Neuronal stem cell (in vitro differentiated cells): ENCODE data around the gene NKAIN4.

Source experiments
- DNase-seq: peaks from one replicate; pipeline ENCODE4 v3.0.0-alpha.2; 2013; ENCODE audit warnings: low spot score
- H2AFZ ChIP-seq: one replicate; pipeline ENCODE4 v1.6.1; 2013; ENCODE audit warnings: mild to moderate bottlenecking, low read length, inconsistent platforms
- H2AK5ac ChIP-seq: 2 replicates; pipeline ENCODE4 v1.6.1; 2013; ENCODE audit warnings: low read depth, mild to moderate bottlenecking, inconsistent platforms, low read length, moderate library complexity, mixed read lengths
- H2BK120ac ChIP-seq: 2 replicates; pipeline ENCODE4 v1.6.1; 2013; ENCODE audit warnings: low read depth, mild to moderate bottlenecking, inconsistent platforms, low read length, moderate library complexity, mixed read lengths
- H2BK12ac ChIP-seq: one replicate; pipeline ENCODE4 v1.6.1; 2013; ENCODE audit warnings: low read length, inconsistent platforms
- H2BK15ac ChIP-seq: 2 replicates; pipeline ENCODE4 v1.6.1; 2013; ENCODE audit warnings: mild to moderate bottlenecking, low read length, inconsistent platforms, mixed read lengths
- H2BK5ac ChIP-seq: one replicate; pipeline ENCODE4 v1.6.1; 2013; ENCODE audit warnings: inconsistent platforms, mild to moderate bottlenecking, low read length, moderate library complexity
- H3K14ac ChIP-seq: one replicate; pipeline ENCODE4 v1.6.1; 2013; ENCODE audit warnings: low read length, inconsistent platforms
- H3K18ac ChIP-seq: 2 replicates; pipeline ENCODE4 v1.6.1; 2013; ENCODE audit warnings: low read length, inconsistent platforms
- H3K23ac ChIP-seq: 2 replicates; pipeline ENCODE4 v1.6.1; 2013; ENCODE audit warnings: low read depth, mild to moderate bottlenecking, mixed read lengths, low read length, inconsistent platforms; ENCODE audit not compliant: poor library complexity
- H3K27ac ChIP-seq: replicated peaks from 3 replicates; pipeline ENCODE4 v1.5.1; 2013; ENCODE audit warnings: low read length, inconsistent platforms
- H3K27me3 ChIP-seq, 3 experiments: 2 replicates each; pipeline ENCODE4 v1.6.1; 2013; ENCODE audit warnings: low read length in 3 of 3, mild to moderate bottlenecking in 2 of 3, inconsistent platforms in 1 of 3, low read depth in 1 of 3, mixed read lengths in 1 of 3, moderate library complexity in 1 of 3; ENCODE audit not compliant: control insufficient read depth in 3 of 3, insufficient read depth in 3 of 3
- H3K36me3 ChIP-seq, 2 donors: replicated peaks in 1 of 2; 2 replicates each; pipeline ENCODE4 v1.6.1; 2013; ENCODE audit warnings: low read length in 2 of 2; ENCODE audit not compliant: control insufficient read depth in 2 of 2, insufficient read depth in 2 of 2
- H3K4ac ChIP-seq: 2 replicates; pipeline ENCODE4 v1.6.1; 2013; ENCODE audit warnings: inconsistent platforms, mild to moderate bottlenecking, low read length, moderate library complexity
- H3K4me1 ChIP-seq, 2 donors: 1 replicate in 1 of 2; 2 replicates in 1 of 2; pipeline ENCODE4 v1.6.1; 2013; ENCODE audit warnings: low read length in 2 of 2, low read depth in 1 of 2; ENCODE audit not compliant: control insufficient read depth in 2 of 2, insufficient read depth in 1 of 2
- H3K4me2 ChIP-seq: one replicate; pipeline ENCODE4 v1.6.1; 2013; ENCODE audit warnings: mild to moderate bottlenecking, low read length, inconsistent platforms; ENCODE audit not compliant: insufficient read depth, poor library complexity, severe bottlenecking
- H3K4me3 ChIP-seq, 2 donors: 2 replicates each; pipeline ENCODE4 v1.5.1; 2013; ENCODE audit warnings: low read length in 2 of 2, mild to moderate bottlenecking in 2 of 2, inconsistent platforms in 1 of 2, moderate library complexity in 1 of 2
- H3K79me1 ChIP-seq: one replicate; pipeline ENCODE4 v1.6.1; 2013; ENCODE audit warnings: low read depth, mild to moderate bottlenecking, inconsistent platforms, low read length, moderate library complexity
- H3K9ac ChIP-seq: one replicate; pipeline ENCODE4 v1.6.1; 2013; ENCODE audit warnings: mild to moderate bottlenecking, low read depth, low read length, inconsistent platforms; ENCODE audit not compliant: poor library complexity
- H3K9me3 ChIP-seq, 2 donors: replicated peaks in 1 of 2; 2 replicates each; pipeline versions ENCODE3 to v1.6.1; 2013; ENCODE audit warnings: low read length in 2 of 2, mild to moderate bottlenecking in 2 of 2, inconsistent platforms in 1 of 2, low read depth in 1 of 2, mixed read lengths in 1 of 2, moderate library complexity in 1 of 2; ENCODE audit not compliant: control insufficient read depth in 2 of 2, insufficient read depth in 1 of 2
- H4K8ac ChIP-seq: one replicate; pipeline ENCODE4 v1.6.1; 2013; ENCODE audit warnings: low read depth, mild to moderate bottlenecking, inconsistent platforms, low read length, moderate library complexity
- H4K91ac ChIP-seq: one replicate; pipeline ENCODE4 v1.6.1; 2013; ENCODE audit warnings: low read length, low read depth, mild to moderate bottlenecking, inconsistent platforms; ENCODE audit not compliant: poor library complexity
- WGBS, 2 donors: extraction: QIAGEN DNeasy Blood & Tissue Kit; methylation state at CpG; one replicate each; pipeline ENCODE4 v1.1.7; 2013; ENCODE audit warnings: missing lambda C conversion rate in 2 of 2, mixed read lengths in 1 of 2; ENCODE audit not compliant: insufficient read length in 2 of 2, insufficient replicate concordance in 1 of 2; ENCODE audit errors: extremely low coverage in 2 of 2; 5-methylcytosine and 5-hydroxymethylcytosine counted together

Gene NKAIN4

DNA sequence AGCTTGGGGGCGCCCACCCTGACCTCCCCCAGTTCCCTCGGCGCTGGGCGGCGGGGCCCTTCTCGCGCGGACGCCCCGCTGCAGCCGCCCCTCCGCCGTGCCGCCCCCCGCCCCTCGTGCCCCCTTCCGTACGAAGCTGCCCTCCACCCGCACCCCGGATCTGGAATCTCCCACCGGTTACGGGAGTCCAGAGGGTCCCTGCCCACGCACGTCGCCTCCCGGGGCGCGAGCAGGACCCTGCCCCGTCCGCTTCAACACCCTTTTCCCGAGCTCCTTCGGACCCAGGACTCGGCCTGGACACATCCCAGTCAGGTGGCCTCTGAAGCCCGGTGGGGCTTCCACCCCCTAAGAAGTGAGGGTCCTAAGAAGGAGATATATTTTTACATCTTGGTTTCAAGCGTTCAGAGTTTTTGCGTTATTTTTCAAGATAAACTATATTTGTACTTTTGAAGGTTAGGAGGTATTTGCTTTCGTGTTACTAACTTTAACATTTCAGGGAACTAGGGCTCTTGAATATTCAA, 18.9 kb upstream of the NKAIN4 start:
- H4K91ac ChIP-seq = no peak overlapping the region
- H2BK15ac ChIP-seq = no peak overlapping the region
- H3K27ac ChIP-seq = no peak overlapping the region
- peak overlapping the region; percentile 95 for H3K4me2 ChIP-seq
- peak overlapping the region; percentile 99 for H3K23ac ChIP-seq
- H3K4me3 ChIP-seq = peak overlapping the region; percentile 96 to 97
- H3K4me1 ChIP-seq = peaks cover 4 to 30% of the 10 kb centered on the region in 2 donors
- H2BK120ac ChIP-seq = no peak overlapping the region
- H2AFZ ChIP-seq = peak overlapping the region; percentile 86
- H3K4ac ChIP-seq = peak overlapping the region; percentile 30
- no peaks in the 10 kb centered on the region for H3K9me3 ChIP-seq
- no peak for DNase-seq
- peak overlapping the region; percentile 91 for H2AK5ac ChIP-seq
- peak overlapping the region; percentile 94 for H3K18ac ChIP-seq
- H3K79me1 ChIP-seq = peaks cover 26% of the 10 kb centered on the region
- H2BK12ac ChIP-seq = no peak overlapping the region
- peaks cover 19 to 26% of the 10 kb centered on the region in 2 donors for H3K36me3 ChIP-seq
- WGBS, 2 donors = no CpG with 5 or more reads among the region's 37 CpGs
- no peak overlapping the region for H4K8ac ChIP-seq
- H3K9ac ChIP-seq = peak overlapping the region; percentile 95
- no peak overlapping the region for H2BK5ac ChIP-seq
- H3K14ac ChIP-seq = no peak overlapping the region
- H3K27me3 ChIP-seq = no peaks in the 10 kb centered on the region

DNA sequence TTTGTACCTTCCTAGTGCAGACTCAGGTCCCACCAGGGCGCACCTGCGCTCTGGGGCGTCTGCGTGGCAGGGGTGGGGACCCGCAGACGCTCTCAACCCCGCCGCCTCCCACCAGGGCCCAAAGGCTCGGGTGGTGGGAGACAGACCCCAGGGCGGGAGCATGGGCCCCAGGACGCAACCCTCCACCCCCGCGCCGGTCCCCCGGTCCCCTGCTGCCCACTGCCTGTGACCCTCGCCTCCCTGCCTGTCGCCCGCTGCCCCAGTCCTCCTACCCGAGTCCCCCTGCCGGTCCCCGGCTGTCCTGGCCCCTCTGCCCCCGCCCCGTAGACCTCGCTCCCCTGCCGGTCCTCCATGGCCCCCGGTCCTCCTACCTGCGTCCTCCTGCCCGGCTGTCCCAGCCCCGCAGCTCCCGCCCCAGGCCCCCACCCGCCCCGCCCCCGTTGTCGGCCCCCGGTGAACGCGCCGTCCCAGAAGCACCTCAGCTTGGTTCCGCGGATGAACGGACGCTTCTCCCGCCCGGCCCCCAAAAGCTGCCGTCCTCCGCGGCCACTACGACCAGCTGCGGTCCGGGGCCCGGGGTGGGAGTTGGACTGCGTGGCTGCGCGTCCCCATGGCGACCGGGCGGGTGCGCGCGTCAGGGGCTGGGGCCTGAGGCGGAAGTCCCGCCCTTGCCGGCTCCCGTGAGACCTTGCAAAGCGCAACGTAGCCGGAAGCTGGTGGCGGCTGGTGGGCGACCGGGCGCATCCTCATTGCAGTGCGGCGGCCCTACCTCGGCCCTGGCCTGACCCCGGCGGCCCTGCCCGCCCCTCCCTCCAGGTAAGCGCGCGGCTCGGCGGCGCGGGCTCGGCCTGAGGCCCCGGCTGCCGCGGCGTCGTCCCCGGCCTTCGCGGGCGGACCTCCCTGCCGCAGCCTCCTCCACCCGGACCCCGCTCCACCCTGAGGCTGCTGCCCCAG, 18.1 kb upstream of the NKAIN4 start, which contains the start of gene ARFGAP1:
Gene ARFGAP1 (plus strand): TSS at position 709 of the 954 bp plus-strand sequence. CDS start 2,768 bp downstream, outside the sequence.
- peak within 1 kb of the TSS; percentile 94 for H3K18ac ChIP-seq
- H3K36me3 ChIP-seq = peaks cover 12 to 19% of the 10 kb centered on the region in 2 donors
- H2AFZ ChIP-seq = peak within 1 kb of the TSS; percentile 86
- peaks cover 4 to 32% of the 10 kb centered on the region in 2 donors for H3K4me1 ChIP-seq
- peak within 1 kb of the TSS; percentile 95 for H3K9ac ChIP-seq
- H3K4me2 ChIP-seq = peak within 1 kb of the TSS; percentile 95
- H3K27ac ChIP-seq = no peak within 1 kb of the TSS
- H3K4me3 ChIP-seq = peak within 1 kb of the TSS; percentile 96 to 97
- H3K4ac ChIP-seq = peak within 1 kb of the TSS; percentile 30
- peaks cover 22% of the 10 kb centered on the region for H3K79me1 ChIP-seq
- no peak within 1 kb of the TSS for H3K14ac ChIP-seq
- peak within 1 kb of the TSS; percentile 99 for H3K23ac ChIP-seq
- H2BK5ac ChIP-seq = peak within 1 kb of the TSS; percentile 62
- WGBS, 2 donors = no CpG with 5 or more reads among the region's 97 CpGs
- H3K9me3 ChIP-seq = no peaks in the 10 kb centered on the region
- no peaks in the 10 kb centered on the region for H3K27me3 ChIP-seq
- peak; percentile 90 for DNase-seq
- H2BK15ac ChIP-seq = no peak within 1 kb of the TSS
- no peak within 1 kb of the TSS for H2BK120ac ChIP-seq
- H4K8ac ChIP-seq = no peak within 1 kb of the TSS
- no peak within 1 kb of the TSS for H4K91ac ChIP-seq
- peak within 1 kb of the TSS; percentile 94 for H2AK5ac ChIP-seq
- no peak within 1 kb of the TSS for H2BK12ac ChIP-seq

DNA sequence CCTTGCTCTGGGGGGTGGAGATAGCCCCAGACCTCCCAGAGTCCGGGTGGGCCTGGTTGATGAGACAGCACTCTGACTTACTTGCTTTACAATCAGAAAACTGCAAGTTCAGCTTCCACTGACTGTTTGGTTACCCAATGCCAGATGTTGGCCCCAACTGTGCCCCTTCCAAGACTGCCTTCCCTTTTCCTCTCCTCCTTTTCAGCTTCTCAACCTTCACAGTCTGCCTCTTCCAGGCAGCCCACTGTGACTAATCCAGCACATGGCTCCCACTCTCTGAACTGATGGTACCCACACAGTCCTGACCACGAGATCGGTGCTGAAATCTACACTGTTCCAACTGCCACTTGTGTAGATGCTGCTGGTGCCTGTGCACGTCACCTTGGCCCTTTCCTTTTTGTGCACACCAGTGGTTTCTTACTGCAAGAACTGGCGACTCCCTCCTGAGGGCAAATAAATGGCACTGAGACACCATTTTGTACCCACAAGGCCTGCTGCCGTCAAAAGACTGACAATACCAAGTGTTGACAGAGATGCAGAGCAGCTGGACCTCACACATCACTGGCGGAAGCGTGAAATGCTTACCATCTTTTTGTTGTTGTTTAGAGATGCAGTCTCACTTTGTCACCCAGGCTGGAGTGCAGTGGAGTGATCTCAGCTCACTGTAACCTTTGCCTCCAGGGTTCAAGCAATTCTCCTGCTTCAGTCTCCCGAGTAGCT, 16.5 kb upstream of the NKAIN4 start:
- peaks cover 3 to 4% of the 10 kb centered on the region in 2 donors for H3K36me3 ChIP-seq
- H2AK5ac ChIP-seq = no peak overlapping the region
- peaks cover 15% of the 10 kb centered on the region for H3K79me1 ChIP-seq
- no peak overlapping the region for H2BK5ac ChIP-seq
- no peak overlapping the region for H3K4me2 ChIP-seq
- H2BK120ac ChIP-seq = no peak overlapping the region
- H3K9ac ChIP-seq = no peak overlapping the region
- no peak overlapping the region for H3K4ac ChIP-seq
- H2BK12ac ChIP-seq = no peak overlapping the region
- no peak overlapping the region for H2BK15ac ChIP-seq
- WGBS, 2 donors = no CpG with 5 or more reads among the region's 9 CpGs
- peak overlapping the region in 1 of 2 donors; percentile 16 for H3K4me3 ChIP-seq
- H3K4me1 ChIP-seq = peaks cover 4 to 32% of the 10 kb centered on the region in 2 donors
- no peak overlapping the region for H3K14ac ChIP-seq
- H3K18ac ChIP-seq = no peak overlapping the region
- H3K27ac ChIP-seq = no peak overlapping the region
- H4K8ac ChIP-seq = no peak overlapping the region
- no peak for DNase-seq
- no peaks in the 10 kb centered on the region for H3K27me3 ChIP-seq
- no peaks in the 10 kb centered on the region for H3K9me3 ChIP-seq
- no peak overlapping the region for H3K23ac ChIP-seq
- H2AFZ ChIP-seq = no peak overlapping the region
- H4K91ac ChIP-seq = no peak overlapping the region
